ENCODE results near the gene GRID1. TPM values are rescaled to one million over a fixed set of nuclear protein-coding genes. Genes with fewer than 3 reads are reported as not detected.

The GRID1 gene
- total RNA-seq, 1 experiment from 2014 or later = 0.37 TPM

- H3K27me3 Mint-ChIP-seq (ENCODE audit: low read depth) = no peaks in the 10 kb centered on the region
- DNase-seq (ENCODE audit: low spot score) (no peak), ATAC-seq (no peak)
- no peaks in the 10 kb centered on the region for H3K36me3 Mint-ChIP-seq
- H3K4me3 Mint-ChIP-seq = no peak overlapping the region
- TF ChIP-seq NR2C2 (CRISPR knock-in tag; IDR thresholded peaks at IDR 0.05) (no peak), NFE2L1 (CRISPR knock-in tag; IDR thresholded peaks at IDR 0.05) (no peak), TEAD1 (CRISPR knock-in tag; IDR thresholded peaks at IDR 0.05) (no peak), CREB1 (CRISPR knock-in tag; IDR thresholded peaks at IDR 0.05) (no peak), ATF1 (CRISPR knock-in tag; IDR thresholded peaks at IDR 0.05) (no peak), ZNF317 (CRISPR knock-in tag; IDR thresholded peaks at IDR 0.05; ENCODE audit: borderline replicate concordance, low read depth) (no peak), GTF2I (CRISPR knock-in tag; conservative IDR thresholded peaks at IDR 0.05) (no peak), HMGA2 (CRISPR knock-in tag; IDR thresholded peaks at IDR 0.05) (no peak), ZNF219 (CRISPR knock-in tag; IDR thresholded peaks at IDR 0.05; ENCODE audit: borderline replicate concordance) (no peak), CBFB (CRISPR knock-in tag; IDR thresholded peaks at IDR 0.05; ENCODE audit: low read depth) (no peak)
- TF ChIP-seq, protein P1, sequence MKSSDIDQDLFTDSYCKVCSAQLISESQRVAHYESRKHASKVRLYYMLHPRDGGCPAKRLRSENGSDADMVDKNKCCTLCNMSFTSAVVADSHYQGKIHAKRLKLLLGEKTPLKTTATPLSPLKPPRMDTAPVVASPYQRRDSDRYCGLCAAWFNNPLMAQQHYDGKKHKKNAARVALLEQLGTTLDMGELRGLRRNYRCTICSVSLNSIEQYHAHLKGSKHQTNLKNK (CRISPR knock-in tag; IDR thresholded peaks at IDR 0.05) = no peak
- TF ChIP-seq, protein P2, sequence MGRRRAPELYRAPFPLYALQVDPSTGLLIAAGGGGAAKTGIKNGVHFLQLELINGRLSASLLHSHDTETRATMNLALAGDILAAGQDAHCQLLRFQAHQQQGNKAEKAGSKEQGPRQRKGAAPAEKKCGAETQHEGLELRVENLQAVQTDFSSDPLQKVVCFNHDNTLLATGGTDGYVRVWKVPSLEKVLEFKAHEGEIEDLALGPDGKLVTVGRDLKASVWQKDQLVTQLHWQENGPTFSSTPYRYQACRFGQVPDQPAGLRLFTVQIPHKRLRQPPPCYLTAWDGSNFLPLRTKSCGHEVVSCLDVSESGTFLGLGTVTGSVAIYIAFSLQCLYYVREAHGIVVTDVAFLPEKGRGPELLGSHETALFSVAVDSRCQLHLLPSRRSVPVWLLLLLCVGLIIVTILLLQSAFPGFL (CRISPR knock-in tag; IDR thresholded peaks at IDR 0.05; ENCODE audit: borderline replicate concordance) = no peak
- CTCF ChIA-PET = interaction anchor here (1.6 kb wide), 1 partner anchor 94 kb away, joined by 3 read pairs; no protein-coding TSS in a partner anchor
- no peaks in the 10 kb centered on the region for H3K4me1 Mint-ChIP-seq
- POLR2A ChIA-PET = no interaction called here
- H3K9me3 Mint-ChIP-seq = no peaks in the 10 kb centered on the region
- no peak overlapping the region for H3K27ac Mint-ChIP-seq
These were observed 464.5 kb downstream of the GRID1 start for GRCh38 chr10:85902051-85902450.

- no peak overlapping the region for H3K4me3 Mint-ChIP-seq
- H3K27me3 Mint-ChIP-seq (ENCODE audit: low read depth) = no peaks in the 10 kb centered on the region
- no peak overlapping the region for H3K27ac Mint-ChIP-seq
- ChIA-PET POLR2A (no interaction called here), CTCF (interaction anchor here (1.1 to 1.6 kb wide), 2 partner anchors 94 to 202 kb away, joined by 3 read pairs; no protein-coding TSS in a partner anchor)
- H3K36me3 Mint-ChIP-seq = no peaks in the 10 kb centered on the region
- H3K9me3 Mint-ChIP-seq = no peaks in the 10 kb centered on the region
- TF ChIP-seq, protein P3, sequence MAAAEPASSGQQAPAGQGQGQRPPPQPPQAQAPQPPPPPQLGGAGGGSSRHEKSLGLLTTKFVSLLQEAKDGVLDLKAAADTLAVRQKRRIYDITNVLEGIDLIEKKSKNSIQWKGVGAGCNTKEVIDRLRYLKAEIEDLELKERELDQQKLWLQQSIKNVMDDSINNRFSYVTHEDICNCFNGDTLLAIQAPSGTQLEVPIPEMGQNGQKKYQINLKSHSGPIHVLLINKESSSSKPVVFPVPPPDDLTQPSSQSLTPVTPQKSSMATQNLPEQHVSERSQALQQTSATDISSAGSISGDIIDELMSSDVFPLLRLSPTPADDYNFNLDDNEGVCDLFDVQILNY (CRISPR knock-in tag; IDR thresholded peaks at IDR 0.05) = no peak
- TF ChIP-seq PRRX2 (CRISPR knock-in tag; IDR thresholded peaks at IDR 0.05) = no peak
- TF ChIP-seq, protein P4, sequence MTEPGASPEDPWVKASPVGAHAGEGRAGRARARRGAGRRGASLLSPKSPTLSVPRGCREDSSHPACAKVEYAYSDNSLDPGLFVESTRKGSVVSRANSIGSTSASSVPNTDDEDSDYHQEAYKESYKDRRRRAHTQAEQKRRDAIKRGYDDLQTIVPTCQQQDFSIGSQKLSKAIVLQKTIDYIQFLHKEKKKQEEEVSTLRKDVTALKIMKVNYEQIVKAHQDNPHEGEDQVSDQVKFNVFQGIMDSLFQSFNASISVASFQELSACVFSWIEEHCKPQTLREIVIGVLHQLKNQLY (CRISPR knock-in tag; IDR thresholded peaks at IDR 0.05) = no peak
- no peak for TF ChIP-seq ZNF121 (CRISPR knock-in tag; IDR thresholded peaks at IDR 0.05)
- no peak for TF ChIP-seq ZNF219 (CRISPR knock-in tag; IDR thresholded peaks at IDR 0.05; ENCODE audit: borderline replicate concordance)
- no peak for TF ChIP-seq ZNF423 (CRISPR knock-in tag; IDR thresholded peaks at IDR 0.05)
- no peak for TF ChIP-seq EMX1 (CRISPR knock-in tag; IDR thresholded peaks at IDR 0.05)
- TF ChIP-seq TCF7 (CRISPR knock-in tag; IDR thresholded peaks at IDR 0.05; ENCODE audit: low read depth) = no peak
- no peak for DNase-seq (ENCODE audit: low spot score)
- no peak for ATAC-seq
- no peaks in the 10 kb centered on the region for H3K4me1 Mint-ChIP-seq
These were observed 465.0 kb downstream of the GRID1 start for GRCh38 chr10:85901599-85901998.

DNA sequence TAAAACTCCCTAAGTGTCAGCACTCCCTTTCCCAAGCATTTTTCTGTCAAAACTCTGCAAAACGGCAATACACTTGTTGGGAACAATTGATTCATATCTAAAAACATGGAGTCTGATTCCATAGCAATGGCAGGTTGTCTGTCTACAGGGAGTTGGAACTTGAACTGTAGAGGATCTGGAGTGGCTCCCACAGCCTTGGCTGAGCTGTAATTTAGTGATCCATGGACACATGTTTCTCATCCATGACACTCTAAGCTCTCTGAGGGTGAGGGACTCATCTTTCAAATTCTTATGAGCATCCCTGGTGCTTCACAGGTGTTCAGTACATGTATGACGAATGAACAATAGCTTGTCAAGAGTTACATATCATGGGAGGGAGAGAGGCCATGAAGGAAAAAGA is 466.1 kb downstream of the GRID1 start:
- no peak for DNase-seq (ENCODE audit: low spot score)
- ChIA-PET CTCF (interaction anchor here (1.1 kb wide), 1 partner anchor 204 kb away, joined by 3 read pairs; no protein-coding TSS in a partner anchor), POLR2A (no interaction called here)
- Mint-ChIP-seq H3K27ac (no peak overlapping the region), H3K36me3 (no peaks in the 10 kb centered on the region), H3K27me3 (ENCODE audit: low read depth) (no peaks in the 10 kb centered on the region), H3K4me3 (no peak overlapping the region), H3K9me3 (peaks cover 1% of the 10 kb centered on the region; the same call in 1 of the 2 replicates), H3K4me1 (no peaks in the 10 kb centered on the region)
- ATAC-seq = no peak
- TF ChIP-seq CREB1 (CRISPR knock-in tag; IDR thresholded peaks at IDR 0.05) (no peak), MXD4 (CRISPR knock-in tag; IDR thresholded peaks at IDR 0.05; ENCODE audit: borderline replicate concordance) (no peak), ZNF219 (CRISPR knock-in tag; IDR thresholded peaks at IDR 0.05; ENCODE audit: borderline replicate concordance) (no peak)
- TF ChIP-seq, protein P2 (CRISPR knock-in tag; IDR thresholded peaks at IDR 0.05; ENCODE audit: borderline replicate concordance) = no peak
- TF ChIP-seq, protein P5, sequence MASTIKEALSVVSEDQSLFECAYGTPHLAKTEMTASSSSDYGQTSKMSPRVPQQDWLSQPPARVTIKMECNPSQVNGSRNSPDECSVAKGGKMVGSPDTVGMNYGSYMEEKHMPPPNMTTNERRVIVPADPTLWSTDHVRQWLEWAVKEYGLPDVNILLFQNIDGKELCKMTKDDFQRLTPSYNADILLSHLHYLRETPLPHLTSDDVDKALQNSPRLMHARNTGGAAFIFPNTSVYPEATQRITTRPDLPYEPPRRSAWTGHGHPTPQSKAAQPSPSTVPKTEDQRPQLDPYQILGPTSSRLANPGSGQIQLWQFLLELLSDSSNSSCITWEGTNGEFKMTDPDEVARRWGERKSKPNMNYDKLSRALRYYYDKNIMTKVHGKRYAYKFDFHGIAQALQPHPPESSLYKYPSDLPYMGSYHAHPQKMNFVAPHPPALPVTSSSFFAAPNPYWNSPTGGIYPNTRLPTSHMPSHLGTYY (CRISPR knock-in tag; IDR thresholded peaks at IDR 0.05) = no peak

Data from WTC11 (cell line).